Keratinocyte (primary cell): ENCODE measurements around the gene ATP2B1. TPM values are rescaled to one million over a fixed set of nuclear protein-coding genes. Genes with fewer than 3 reads are reported as not detected.

Source experiments
- DNase-seq: peaks from one replicate; pipeline ENCODE4 v3.0.0-alpha.2; 2011; ENCODE audit warnings: low read depth, missing footprints, low spot score
- FAIRE-seq: peaks from 2 replicates; lab custom pipeline; 2011; peaks lifted over from hg19 to GRCh38; lab: Jason Lieb, UNC
- H2AFZ ChIP-seq: 2 replicates; pipeline ENCODE4 v1.6.0; 2012; ENCODE audit warnings: low read length, control low read depth, inconsistent platforms; ENCODE audit not compliant: control insufficient read depth
- H3K27ac ChIP-seq: 2 replicates; pipeline ENCODE4 v1.5.1; 2011; ENCODE audit warnings: low read length; ENCODE audit not compliant: control insufficient read depth, insufficient read depth
- H3K27me3 ChIP-seq: 3 replicates; pipeline ENCODE4 v1.6.0; 2011; ENCODE audit warnings: low read length; ENCODE audit not compliant: control insufficient read depth, insufficient read depth; ENCODE audit errors: extremely low read depth
- H3K36me3 ChIP-seq, 2 experiments: 2 replicates in 1 of 2; 3 replicates in 1 of 2; pipeline ENCODE4 v1.5.1; 2011; ENCODE audit warnings: low read length in 2 of 2, mild to moderate bottlenecking in 1 of 2; ENCODE audit not compliant: control insufficient read depth in 2 of 2, insufficient read depth in 2 of 2; ENCODE audit errors: extremely low read depth in 1 of 2
- H3K4me1 ChIP-seq: 3 replicates; pipeline ENCODE4 v1.5.1; 2011; ENCODE audit warnings: low read length; ENCODE audit not compliant: control insufficient read depth, insufficient read depth; ENCODE audit errors: extremely low read depth
- H3K4me2 ChIP-seq: 3 replicates; pipeline ENCODE4 v1.6.0; 2011; ENCODE audit warnings: low read depth, low read length; ENCODE audit not compliant: control insufficient read depth, insufficient read depth; ENCODE audit errors: extremely low read depth
- H3K4me3 ChIP-seq, 3 experiments: fragments of 200-600 bp in 1 of 3; sonication (generic) in 1 of 3; 2 replicates in 2 of 3; 3 replicates in 1 of 3; pipeline ENCODE4 v1.5.1; 2011 to 2016; ENCODE audit warnings: low read length in 3 of 3, mild to moderate bottlenecking in 3 of 3, control low read depth in 2 of 3, inconsistent platforms in 1 of 3, low read depth in 1 of 3, mixed read lengths in 1 of 3, mixed run types in 1 of 3, moderate library complexity in 1 of 3; ENCODE audit not compliant: control insufficient read depth in 2 of 3, insufficient read depth in 2 of 3; ENCODE audit errors: extremely low read depth in 1 of 3
- H3K79me2 ChIP-seq: 2 replicates; pipeline ENCODE4 v1.6.0; 2012; ENCODE audit warnings: low read length; ENCODE audit not compliant: control insufficient read depth, insufficient read depth
- H3K9ac ChIP-seq: 3 replicates; pipeline ENCODE4 v1.6.0; 2011; ENCODE audit warnings: low read length; ENCODE audit not compliant: control insufficient read depth, insufficient read depth; ENCODE audit errors: extremely low read depth
- H3K9me1 ChIP-seq: 3 replicates; pipeline ENCODE4 v1.6.0; 2011; ENCODE audit warnings: low read length; ENCODE audit not compliant: control insufficient read depth, insufficient read depth; ENCODE audit errors: extremely low read depth
- H3K9me3 ChIP-seq: 2 replicates; pipeline ENCODE4 v1.5.1; 2012; ENCODE audit warnings: low read depth, low read length; ENCODE audit not compliant: control insufficient read depth
- H4K20me1 ChIP-seq: 3 replicates; pipeline ENCODE4 v1.6.0; 2011; ENCODE audit warnings: low read length; ENCODE audit not compliant: control insufficient read depth, insufficient read depth; ENCODE audit errors: extremely low read depth
- CTCF ChIP-seq, 3 experiments: IDR thresholded peaks in 1 of 3; conservative IDR thresholded peaks in 1 of 3; optimal IDR thresholded peaks in 1 of 3; 2 replicates in 2 of 3; 3 replicates in 1 of 3; pipeline versions ENCODE3 to v1.5.1; 2011; ENCODE audit warnings: low read length in 3 of 3, mild to moderate bottlenecking in 3 of 3, moderate library complexity in 2 of 3, control low read depth in 1 of 3, inconsistent platforms in 1 of 3; ENCODE audit not compliant: insufficient read depth in 2 of 3; ENCODE audit errors: extremely low read depth in 1 of 3
- EZH2 ChIP-seq: IDR thresholded peaks from one replicate; pipeline ENCODE4 v1.6.1; 2012; ENCODE audit warnings: inconsistent platforms, mild to moderate bottlenecking, low read length, moderate library complexity
- dilution Hi-C: fragments of 300-500 bp; cut with MboI; formaldehyde crosslinking; loops from one replicate; pipeline ENCODE4 v1.7.0; 2020; ENCODE audit warnings: low sequenced_read_pairs; ENCODE audit not compliant: extremely low pct_ligation_motif_present
- polyA plus RNA-seq, 5 experiments: library from polyadenylated mRNA; depleted of rRNA in 3 of 5; stranded (reverse) in 3 of 5; stranded (forward) in 1 of 5; unstranded in 1 of 5; fragments of >200 nt; gene quantifications; 1 replicate in 1 of 5; 2 replicates in 3 of 5; 3 replicates in 1 of 5; pipeline versions ENCODE4 v1.2.1 to v1.2.3, GENCODE V29; 2011 to 2012; ENCODE audit warnings: missing spikeins in 2 of 5, low read depth in 1 of 5, low replicate concordance in 1 of 5

ATP2B1 gene
- polyA plus RNA-seq, 1 donor (not counting 4 experiments of a cell fraction or from before 2014, with no cell fraction given): 24.6 TPM

DNA sequence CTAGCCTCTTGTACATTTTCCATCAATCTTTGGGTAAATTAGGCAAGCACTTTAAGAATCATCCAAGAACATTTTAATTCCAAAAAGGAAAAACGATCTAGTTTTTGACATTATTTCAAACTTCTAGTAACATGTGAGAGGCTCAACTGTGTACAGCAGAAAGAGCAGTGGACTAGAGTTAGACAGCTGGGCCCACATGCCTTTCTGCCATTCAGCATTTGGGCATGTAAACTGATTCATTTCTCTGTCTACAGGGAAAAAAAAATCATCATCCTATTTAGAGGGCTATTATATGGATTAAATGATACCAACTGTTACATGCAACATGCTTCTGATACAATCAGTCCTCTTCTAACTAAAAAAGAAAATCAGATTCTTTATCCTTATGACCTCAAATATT, 17.7 kb downstream of the ATP2B1 start:
- no peak for FAIRE-seq
- Histone ChIP-seq H3K4me2 (no peak overlapping the region), H3K27ac (no peak overlapping the region), H3K36me3 (no peaks in the 10 kb centered on the region), H3K79me2 (peaks cover 77% of the 10 kb centered on the region), H3K27me3 (no peaks in the 10 kb centered on the region), H3K9me1 (no peaks in the 10 kb centered on the region), H3K9me3 (no peaks in the 10 kb centered on the region), H3K9ac (no peak overlapping the region), H3K4me3 (no peak overlapping the region), H2AFZ (no peak overlapping the region), H4K20me1 (peaks cover 5% of the 10 kb centered on the region), H3K4me1 (peaks cover 2% of the 10 kb centered on the region)
- dilution Hi-C loops: no loop called here
- DNase-seq: no peak
- TF ChIP-seq CTCF (optimal IDR thresholded peaks at IDR 0.05 in 1 of 3, IDR thresholded peaks at IDR 0.05 in 1 of 3, conservative IDR thresholded peaks at IDR 0.05 in 1 of 3; ENCODE audit: extremely low read depth in 1 of 3, insufficient read depth in 2 of 3, low read length in 3 of 3) (no peak), EZH2 (no peak)

DNA sequence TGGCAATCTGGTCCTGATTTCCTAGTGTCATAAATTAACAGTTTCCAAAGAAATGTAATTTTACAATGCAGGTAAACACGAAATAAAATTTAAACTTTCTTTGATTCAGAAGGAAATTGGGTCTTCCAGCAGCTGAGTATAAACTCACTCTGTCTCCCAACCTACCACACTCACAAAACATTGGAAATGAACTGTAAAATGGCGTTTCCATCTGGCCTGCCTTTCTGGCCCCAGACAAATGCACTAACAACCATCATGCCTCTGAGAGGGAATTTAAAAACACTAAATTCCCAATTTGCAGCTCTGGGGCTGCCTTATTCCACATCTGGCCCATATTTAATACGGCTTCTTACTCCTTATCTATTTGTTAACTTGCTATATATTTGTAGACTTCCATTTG, 19.3 kb downstream of the ATP2B1 start:
- Histone ChIP-seq H3K36me3 (no peaks in the 10 kb centered on the region), H2AFZ (no peak overlapping the region), H3K9me3 (no peaks in the 10 kb centered on the region), H3K79me2 (peaks cover 81% of the 10 kb centered on the region), H4K20me1 (peaks cover 5% of the 10 kb centered on the region), H3K27me3 (no peaks in the 10 kb centered on the region), H3K4me1 (no peaks in the 10 kb centered on the region), H3K4me2 (no peak overlapping the region), H3K27ac (no peak overlapping the region), H3K4me3 (no peak overlapping the region), H3K9me1 (peaks cover 2% of the 10 kb centered on the region), H3K9ac (no peak overlapping the region)
- TF ChIP-seq EZH2: no peak
- TF ChIP-seq CTCF (optimal IDR thresholded peaks at IDR 0.05 in 1 of 3, IDR thresholded peaks at IDR 0.05 in 1 of 3, conservative IDR thresholded peaks at IDR 0.05 in 1 of 3; ENCODE audit: extremely low read depth in 1 of 3, insufficient read depth in 2 of 3, low read length in 3 of 3): no peak
- dilution Hi-C loops: no loop called here
- FAIRE-seq: no peak
- no peak for DNase-seq
